Body of pancreas (tissue), 4 donors: ENCODE results near the gene CLNK. TPM values are rescaled to one million over a fixed set of nuclear protein-coding genes. Genes with fewer than 3 reads are reported as not detected.

Source experiments
- ATAC-seq: fragments of 150-250 bp; one replicate; pipeline ENCODE4 v1.9.1; 2016
- DNase-seq, 4 donors: peaks; one replicate each; pipeline ENCODE4 v3.0.0-alpha.2; 2019
- H3K27ac ChIP-seq, 4 donors: fragments of 200-600 bp; sonication (generic); 1 replicate in 3 of 4; 2 replicates in 1 of 4; pipeline versions ENCODE4 v1.5.1 to v1.6.1; 2016 to 2019; ENCODE audit warnings: mild to moderate bottlenecking in 1 of 4, mixed read lengths in 1 of 4, moderate library complexity in 1 of 4
- H3K27me3 ChIP-seq, 2 donors: fragments of 200-600 bp; sonication (generic); one replicate each; pipeline ENCODE4 v1.6.0; 2016; ENCODE audit warnings: mild to moderate bottlenecking in 1 of 2
- H3K36me3 ChIP-seq, 2 donors: fragments of 200-600 bp; sonication (generic); replicated peaks in 1 of 2; 2 replicates each; pipeline ENCODE4 v1.5.1; 2016; ENCODE audit warnings: low read depth in 2 of 2; ENCODE audit not compliant: insufficient read depth in 1 of 2
- H3K4me1 ChIP-seq: fragments of 200-600 bp; sonication (generic); one replicate; pipeline ENCODE4 v1.6.0; 2016
- H3K4me3 ChIP-seq, 2 donors: fragments of 200-600 bp; sonication (generic); 1 replicate in 1 of 2; 2 replicates in 1 of 2; pipeline ENCODE4 v1.5.1; 2016 to 2019
- H3K9me3 ChIP-seq, 3 donors: fragments of 200-600 bp; sonication (generic); 1 replicate in 2 of 3; 2 replicates in 1 of 3; pipeline ENCODE4 v1.5.1; 2016
- POLR2A ChIP-seq, 3 donors: fragments of 450-650 bp; IDR thresholded peaks; one replicate each; pipeline ENCODE4 v1.6.1; 2016; ENCODE audit warnings: antibody characterized with exemption in 3 of 3, mild to moderate bottlenecking in 2 of 3
- WGBS, 2 donors: methylation state at CpG; one replicate each; pipeline ENCODE4 v1.1.5; 2017; 5-methylcytosine and 5-hydroxymethylcytosine counted together
- intact Hi-C: fragments of 100-400 bp; cut with DNase I; formaldehyde crosslinking; loops from one replicate; pipeline ENCODE4 v1.15.1; 2023
- total RNA-seq, 2 donors: library from RNA; depleted of rRNA; stranded (reverse); fragments of >200 nt; gene quantifications; one replicate each; pipeline ENCODE4 v1.1.0, GENCODE V29; 2016
- TF ChIP-seq, protein P1 (sequence below), 7 experiments: fragments of 450-650 bp in 4 of 7; fragments of 200-600 bp in 3 of 7; sonication (generic) in 3 of 7; IDR thresholded peaks; one replicate each; pipeline ENCODE4 v1.5.1; 2016 to 2019; ENCODE audit warnings: antibody characterized with exemption in 7 of 7

The CLNK gene
- total RNA-seq, 2 donors from 2014 or later = 1.0 TPM; not detected in 1

DNA sequence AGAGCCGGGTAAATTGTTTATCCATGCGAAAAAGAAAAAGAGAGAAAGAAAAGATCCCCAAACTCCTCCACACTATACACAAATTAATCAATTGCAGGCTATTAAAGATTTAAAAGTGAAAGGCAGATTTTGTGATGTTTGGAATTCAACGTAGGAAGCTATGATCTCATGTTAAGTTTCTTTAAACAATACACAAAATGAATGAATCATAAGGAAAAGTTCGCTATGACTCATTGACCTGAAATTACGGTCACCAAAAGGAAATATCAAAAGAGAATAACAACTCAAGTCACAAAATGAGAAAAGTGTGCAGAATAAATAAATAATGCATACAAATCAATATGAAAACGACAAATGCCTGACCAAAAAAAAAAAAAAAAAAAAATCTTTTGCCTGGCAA lies 28.6 kb downstream of the CLNK start:
- no peak overlapping the region for H3K27ac ChIP-seq
- H3K9me3 ChIP-seq = no peaks in the 10 kb centered on the region
- no peaks in the 10 kb centered on the region for H3K36me3 ChIP-seq
- no peak overlapping the region for H3K4me3 ChIP-seq
- H3K4me1 ChIP-seq = peaks cover 11% of the 10 kb centered on the region
- DNase-seq (no peak), ATAC-seq (no peak)
- 47 to 50% methylated on average over 6 of the region's 6 CpGs for WGBS, 2 donors
- no peaks in the 10 kb centered on the region for H3K27me3 ChIP-seq
- intact Hi-C loops = no loop called here
- TF ChIP-seq POLR2A (IDR thresholded peaks at IDR 0.05) = no peak
- TF ChIP-seq, protein P1, sequence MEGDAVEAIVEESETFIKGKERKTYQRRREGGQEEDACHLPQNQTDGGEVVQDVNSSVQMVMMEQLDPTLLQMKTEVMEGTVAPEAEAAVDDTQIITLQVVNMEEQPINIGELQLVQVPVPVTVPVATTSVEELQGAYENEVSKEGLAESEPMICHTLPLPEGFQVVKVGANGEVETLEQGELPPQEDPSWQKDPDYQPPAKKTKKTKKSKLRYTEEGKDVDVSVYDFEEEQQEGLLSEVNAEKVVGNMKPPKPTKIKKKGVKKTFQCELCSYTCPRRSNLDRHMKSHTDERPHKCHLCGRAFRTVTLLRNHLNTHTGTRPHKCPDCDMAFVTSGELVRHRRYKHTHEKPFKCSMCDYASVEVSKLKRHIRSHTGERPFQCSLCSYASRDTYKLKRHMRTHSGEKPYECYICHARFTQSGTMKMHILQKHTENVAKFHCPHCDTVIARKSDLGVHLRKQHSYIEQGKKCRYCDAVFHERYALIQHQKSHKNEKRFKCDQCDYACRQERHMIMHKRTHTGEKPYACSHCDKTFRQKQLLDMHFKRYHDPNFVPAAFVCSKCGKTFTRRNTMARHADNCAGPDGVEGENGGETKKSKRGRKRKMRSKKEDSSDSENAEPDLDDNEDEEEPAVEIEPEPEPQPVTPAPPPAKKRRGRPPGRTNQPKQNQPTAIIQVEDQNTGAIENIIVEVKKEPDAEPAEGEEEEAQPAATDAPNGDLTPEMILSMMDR (IDR thresholded peaks at IDR 0.05) = no peak

DNA sequence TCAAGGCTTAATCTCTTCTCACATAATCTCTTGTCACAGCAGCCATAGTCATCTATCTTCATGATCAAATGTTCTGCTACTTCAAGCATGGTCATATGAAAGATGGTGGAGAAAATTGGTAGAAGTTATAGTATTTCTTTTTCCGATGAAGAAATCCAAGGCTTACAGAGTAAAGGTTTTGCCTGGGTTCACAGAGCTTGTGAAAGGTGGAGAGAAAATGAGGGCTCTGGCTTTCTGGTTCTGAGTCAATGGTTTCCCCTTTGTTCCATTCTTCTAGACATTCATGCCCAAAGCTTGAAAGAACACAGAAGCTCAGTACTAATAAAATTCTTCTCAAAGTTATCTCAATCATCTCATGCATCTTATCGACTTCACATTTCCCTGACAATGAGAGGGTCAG lies 36.1 kb downstream of the CLNK start:
- intact Hi-C loops = no loop called here
- TF ChIP-seq, protein P1 (IDR thresholded peaks at IDR 0.05) = no peak
- no peak for TF ChIP-seq POLR2A (IDR thresholded peaks at IDR 0.05)
- Histone ChIP-seq H3K4me1 (no peaks in the 10 kb centered on the region), H3K36me3 (no peaks in the 10 kb centered on the region), H3K27ac (no peak overlapping the region), H3K4me3 (no peak overlapping the region), H3K27me3 (no peaks in the 10 kb centered on the region), H3K9me3 (no peaks in the 10 kb centered on the region)
- no peak for DNase-seq
- WGBS, 2 donors = 67 to 70% methylated on average over 2 of the region's 2 CpGs
- no peak for ATAC-seq

DNA sequence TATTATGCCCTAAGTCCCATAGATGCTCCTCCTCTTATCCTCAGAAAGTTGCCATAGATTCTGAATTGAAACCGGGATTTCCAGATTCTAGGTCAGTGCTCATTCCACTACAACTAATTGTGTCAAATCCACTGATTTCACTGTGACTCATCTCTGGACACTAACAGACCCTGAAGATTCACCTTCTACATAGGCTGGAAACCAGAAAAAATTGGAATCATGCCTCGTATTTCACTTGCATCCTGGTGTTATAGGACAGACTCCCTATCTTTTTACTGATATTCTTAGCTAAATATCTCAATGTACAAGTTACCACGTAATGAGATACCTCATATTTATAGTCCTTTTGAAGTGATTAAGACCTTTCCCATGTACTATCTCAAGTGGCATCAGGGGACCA lies 36.7 kb downstream of the CLNK start:
- no peaks in the 10 kb centered on the region for H3K27me3 ChIP-seq
- H3K36me3 ChIP-seq = no peaks in the 10 kb centered on the region
- WGBS, 2 donors = 48 to 58% methylated on average over 3 of the region's 3 CpGs
- no peak overlapping the region for H3K27ac ChIP-seq
- H3K9me3 ChIP-seq = no peaks in the 10 kb centered on the region
- intact Hi-C loops = no loop called here
- H3K4me1 ChIP-seq = no peaks in the 10 kb centered on the region
- H3K4me3 ChIP-seq = no peak overlapping the region
- DNase-seq = no peak
- ATAC-seq = no peak
- TF ChIP-seq, protein P1 (IDR thresholded peaks at IDR 0.05) = no peak
- no peak for TF ChIP-seq POLR2A (IDR thresholded peaks at IDR 0.05)

DNA sequence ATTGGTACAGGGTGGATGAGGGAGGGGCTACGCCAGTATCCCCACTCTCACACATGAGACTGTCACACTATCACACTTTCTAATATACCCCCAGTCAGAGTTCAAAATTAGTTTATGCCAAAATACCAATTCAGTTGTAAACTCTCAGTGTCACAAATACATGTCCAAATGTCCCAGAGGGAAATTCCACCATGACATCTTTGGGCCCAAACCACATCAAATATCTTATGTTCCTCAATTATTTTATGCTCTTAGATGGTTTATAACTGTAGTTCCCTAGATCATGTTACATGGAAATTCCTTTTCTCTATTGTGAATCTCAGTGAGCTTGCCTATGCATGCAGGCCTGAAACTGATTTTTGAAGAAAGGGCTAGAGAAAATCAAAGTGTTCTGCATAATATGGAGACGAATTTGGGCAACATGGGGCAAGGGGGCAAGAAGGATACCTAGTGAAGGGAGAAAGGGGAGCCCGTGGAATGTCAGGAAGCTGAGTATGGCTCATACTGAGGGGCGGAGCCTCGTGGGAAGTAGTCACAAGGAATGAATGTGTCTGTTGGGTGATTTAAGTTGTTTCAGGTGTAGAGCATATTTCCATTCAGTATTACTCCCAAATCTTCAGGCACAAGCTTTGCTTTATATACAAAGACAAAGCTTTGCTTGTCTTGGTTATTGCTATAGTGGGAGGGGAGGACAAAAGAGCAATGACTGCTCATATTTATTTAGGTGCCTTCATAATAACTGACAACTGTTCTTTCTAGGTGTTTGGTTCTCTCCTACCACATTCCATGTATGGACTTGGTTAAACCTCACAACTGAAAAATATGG lies 40.8 kb downstream of the CLNK start:
- H3K9me3 ChIP-seq = no peaks in the 10 kb centered on the region
- H3K36me3 ChIP-seq = no peaks in the 10 kb centered on the region
- TF ChIP-seq, protein P1 (IDR thresholded peaks at IDR 0.05) = no peak
- no peak for TF ChIP-seq POLR2A (IDR thresholded peaks at IDR 0.05)
- H3K4me1 ChIP-seq = no peaks in the 10 kb centered on the region
- no peak overlapping the region for H3K4me3 ChIP-seq
- intact Hi-C loops = no loop called here
- DNase-seq = no peak
- H3K27me3 ChIP-seq = no peaks in the 10 kb centered on the region
- WGBS, 2 donors = 39 to 56% methylated on average over 5 of the region's 5 CpGs
- ATAC-seq = no peak
- H3K27ac ChIP-seq = no peak overlapping the region
